ENCODE measurements around the gene CDKN1C.

The CDKN1C gene

GRCh38 chr11:2904153-2905052 lies 18.8 kb upstream of the CDKN1C start:
- no peak for DNase-seq

DNA sequence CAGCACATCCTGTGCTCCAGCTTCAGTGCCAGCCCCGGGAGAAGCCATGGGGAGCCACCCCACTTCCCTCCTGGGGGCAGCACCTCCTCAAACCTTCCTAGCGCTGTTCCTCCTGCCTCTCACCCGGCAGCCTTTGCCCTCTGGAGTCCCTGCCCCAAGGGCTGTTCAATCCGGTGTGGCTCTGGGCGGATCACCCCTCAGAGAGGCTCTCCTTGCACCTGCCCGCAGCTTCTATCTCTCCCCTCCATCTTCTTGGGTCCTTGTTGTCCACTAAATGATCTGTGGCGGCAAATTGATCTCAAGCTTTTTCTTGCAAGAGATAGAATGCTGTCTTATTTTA lies 18.1 kb upstream of the CDKN1C start:
- DNase-seq: no peak

DNA sequence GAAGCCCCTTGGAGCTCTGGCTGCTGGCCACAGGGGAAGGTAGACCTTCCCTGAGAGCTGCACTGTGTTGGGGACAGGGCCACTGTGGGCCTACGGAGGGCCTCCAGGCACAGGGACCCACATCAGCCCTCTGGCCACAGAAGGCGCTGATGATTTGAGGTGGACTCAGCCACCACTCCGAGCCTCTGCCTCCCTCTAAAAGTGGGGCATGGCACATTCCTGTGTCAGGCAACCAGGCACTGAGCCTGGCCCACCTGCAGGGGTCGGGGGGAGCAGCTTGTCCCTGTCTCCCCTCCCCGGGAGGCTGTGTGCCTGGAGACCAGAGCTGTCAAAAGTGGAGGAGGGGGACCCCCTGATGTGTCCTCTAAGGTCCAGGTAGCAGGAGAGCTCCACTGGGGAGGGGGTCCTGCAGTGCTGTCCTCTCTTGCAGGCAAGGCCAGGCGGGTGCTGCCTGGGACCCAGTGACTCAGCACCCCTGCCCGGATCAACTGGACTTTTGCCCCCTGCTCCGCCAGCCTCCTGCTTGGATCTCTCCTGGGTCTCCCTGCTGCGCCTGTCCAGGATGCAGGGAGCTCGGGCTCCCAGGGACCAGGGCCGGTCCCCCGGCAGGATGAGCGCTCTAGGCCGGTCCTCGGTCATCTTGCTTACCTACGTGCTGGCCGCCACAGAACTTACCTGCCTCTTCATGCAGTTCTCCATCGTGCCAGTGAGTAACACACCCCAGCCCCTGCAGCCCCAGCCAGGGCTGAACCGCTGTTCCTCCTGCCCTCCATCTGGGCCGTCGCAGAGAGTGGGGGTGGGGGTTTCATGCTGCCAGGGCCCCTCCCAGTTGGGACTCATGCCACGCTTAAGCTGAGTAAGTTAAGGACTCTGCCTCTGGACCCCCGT lies 17.5 kb upstream of the CDKN1C start:
- no peak for DNase-seq

GRCh38 chr11:2901854-2902783 lies 16.5 kb upstream of the CDKN1C start:
- peak; percentile 94 for DNase-seq

DNA sequence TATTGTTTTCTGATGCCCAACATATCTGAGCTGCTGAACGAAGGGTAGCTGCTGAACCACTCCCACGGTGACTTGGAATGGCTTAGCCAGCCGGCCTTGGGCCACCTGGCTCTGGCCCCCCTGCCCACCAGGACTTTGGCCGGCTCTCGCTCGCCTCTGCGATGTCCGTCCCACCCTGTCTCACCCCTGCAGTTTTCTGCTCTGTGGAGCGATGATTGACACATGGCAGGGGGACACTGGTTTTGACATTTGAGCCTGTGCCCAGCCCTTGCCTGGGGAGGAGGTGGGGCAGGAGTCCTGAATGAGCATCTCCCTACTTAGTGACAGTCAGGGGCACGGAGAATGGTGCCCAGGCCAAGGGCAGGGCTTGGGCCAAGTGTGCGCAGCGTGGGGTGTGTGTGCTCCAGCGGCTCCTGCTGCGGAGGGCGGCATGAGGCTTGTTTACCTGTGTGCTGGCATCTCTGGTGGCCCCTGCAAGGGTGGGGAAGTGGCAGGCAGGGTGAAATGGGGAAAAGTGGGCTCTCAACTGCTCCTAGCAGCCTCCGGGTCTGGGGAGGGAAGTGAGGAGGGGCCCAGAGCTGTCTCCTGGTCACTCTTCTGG lies 15.7 kb upstream of the CDKN1C start:
- no peak for DNase-seq

- no peak for DNase-seq
These were observed 13.7 kb upstream of the CDKN1C start for GRCh38 chr11:2899080-2899783.

GRCh38 chr11:2898366-2899079 lies 12.9 kb upstream of the CDKN1C start:
- peak; percentile 53 for DNase-seq

- no peak for DNase-seq
These were observed 11.5 kb upstream of the CDKN1C start for GRCh38 chr11:2897048-2897447.

DNA sequence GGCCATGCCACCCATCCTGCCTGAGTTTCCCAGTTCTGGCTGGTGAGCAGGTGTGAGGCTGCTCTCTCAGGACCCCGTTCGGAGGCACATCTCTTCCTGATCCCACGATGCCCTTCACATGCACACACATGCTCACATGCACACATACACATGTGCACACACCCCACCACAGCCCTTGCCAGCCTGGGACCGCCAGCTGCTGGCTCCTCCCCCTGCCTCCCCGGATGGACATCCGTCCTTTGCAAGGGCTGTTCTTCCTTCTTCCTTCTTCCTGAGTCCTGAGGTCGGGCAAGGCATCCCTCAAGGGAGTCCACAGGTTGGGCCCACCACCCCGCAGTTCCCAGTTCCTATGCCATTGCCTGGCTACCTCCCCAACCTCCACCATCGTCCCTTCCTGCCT lies 10.5 kb upstream of the CDKN1C start:
- no peak for DNase-seq

DNA sequence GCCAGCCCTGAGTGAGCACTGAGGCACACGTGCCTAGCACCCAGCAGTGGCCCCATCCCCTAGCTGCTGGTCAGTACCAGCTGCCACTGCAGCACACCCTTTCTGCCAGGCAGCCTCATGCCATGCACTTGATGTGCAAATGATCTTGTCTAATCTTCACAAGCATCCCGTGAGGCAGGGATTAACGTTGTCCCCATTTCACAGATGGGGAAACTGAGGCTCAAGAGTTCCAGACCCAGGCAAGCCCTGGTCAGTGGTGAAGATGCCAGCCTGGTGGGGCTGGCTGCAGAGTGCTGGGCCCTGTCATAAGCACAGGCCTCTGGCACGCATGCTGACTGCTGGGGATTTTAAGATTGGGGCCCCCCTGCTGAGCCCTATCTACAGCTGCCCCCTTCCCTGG lies 8.4 kb upstream of the CDKN1C start:
- no peak for DNase-seq

GRCh38 chr11:2892967-2893528 lies 7.5 kb upstream of the CDKN1C start:
- DNase-seq: no peak

GRCh38 chr11:2892215-2892966 lies 6.8 kb upstream of the CDKN1C start:
- peak; percentile 71 for DNase-seq

- DNase-seq: no peak
These were observed 6.0 kb upstream of the CDKN1C start for GRCh38 chr11:2891326-2892214.

GRCh38 chr11:2890466-2891294 lies 5.1 kb upstream of the CDKN1C start:
- no peak for DNase-seq

GRCh38 chr11:2889362-2890273 lies 4.0 kb upstream of the CDKN1C start:
- DNase-seq: no peak

DNA sequence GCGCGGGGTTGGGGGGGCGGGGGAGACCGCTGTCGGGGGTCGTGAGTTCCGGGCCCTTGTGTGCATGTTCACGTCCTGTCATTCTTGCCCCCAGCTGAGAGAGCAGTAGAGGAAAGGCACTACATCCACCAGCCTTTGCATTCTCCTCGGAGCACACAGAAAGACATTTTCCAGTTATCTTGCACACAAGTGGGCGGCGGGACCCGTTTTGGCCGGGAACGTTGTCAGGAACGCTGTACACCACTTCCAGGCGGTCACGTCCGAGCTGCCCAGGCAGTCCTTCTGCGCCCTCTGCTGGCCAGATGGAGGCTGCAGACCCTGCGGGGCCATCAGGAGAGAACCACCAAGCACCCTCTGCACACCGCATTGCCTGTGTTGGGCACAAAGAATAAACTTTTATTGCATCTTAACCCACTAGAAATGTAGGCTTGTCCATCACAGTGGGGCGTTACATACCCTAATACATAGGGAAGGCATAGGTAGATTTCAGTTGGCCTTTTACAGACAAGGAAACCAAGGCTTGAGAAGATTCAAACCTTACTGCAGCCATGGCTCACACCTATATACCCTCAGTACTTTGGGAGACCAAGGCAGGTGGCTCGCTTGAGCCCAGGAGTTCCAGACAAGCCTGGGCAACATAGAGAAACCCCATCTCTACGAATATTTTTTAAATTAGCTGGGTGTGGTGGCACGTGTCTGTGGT lies 2.8 kb upstream of the CDKN1C start:
- DNase-seq: peak; percentile 90
